Liver (tissue), 3 donors: ENCODE measurements around the gene CRIP1.

Source experiments
- FOXA1 ChIP-seq: IDR thresholded peaks from 2 replicates; pipeline ENCODE4 v1.6.1; 2016; ENCODE audit warnings: antibody characterized with exemption
- GABPA ChIP-seq, 2 donors: IDR thresholded peaks in 1 of 2; conservative IDR thresholded peaks in 1 of 2; 2 replicates each; pipeline ENCODE4 v1.6.1; 2016; ENCODE audit warnings: antibody characterized with exemption in 2 of 2, mild to moderate bottlenecking in 1 of 2, moderate library complexity in 1 of 2
- YY1 ChIP-seq: IDR thresholded peaks from 2 replicates; pipeline ENCODE4 v1.6.1; 2016; ENCODE audit warnings: antibody characterized with exemption, mild to moderate bottlenecking
- TF ChIP-seq, protein P1 (sequence below): fragments of 150-350 bp; IDR thresholded peaks from 2 replicates; pipeline ENCODE4 v1.5.1; 2017; ENCODE audit warnings: improper control_type of control experiment, low read depth, low read length; ENCODE audit not compliant: missing input control
- TF ChIP-seq, protein P2 (sequence below): IDR thresholded peaks from 2 replicates; pipeline ENCODE4 v1.6.1; 2016; ENCODE audit warnings: antibody characterized with exemption
- TF ChIP-seq, protein P3 (sequence below): IDR thresholded peaks from 2 replicates; pipeline ENCODE4 v1.6.1; 2016; ENCODE audit warnings: antibody characterized with exemption
- donor health status: healthy.
- donor health status: healthy.

DNA sequence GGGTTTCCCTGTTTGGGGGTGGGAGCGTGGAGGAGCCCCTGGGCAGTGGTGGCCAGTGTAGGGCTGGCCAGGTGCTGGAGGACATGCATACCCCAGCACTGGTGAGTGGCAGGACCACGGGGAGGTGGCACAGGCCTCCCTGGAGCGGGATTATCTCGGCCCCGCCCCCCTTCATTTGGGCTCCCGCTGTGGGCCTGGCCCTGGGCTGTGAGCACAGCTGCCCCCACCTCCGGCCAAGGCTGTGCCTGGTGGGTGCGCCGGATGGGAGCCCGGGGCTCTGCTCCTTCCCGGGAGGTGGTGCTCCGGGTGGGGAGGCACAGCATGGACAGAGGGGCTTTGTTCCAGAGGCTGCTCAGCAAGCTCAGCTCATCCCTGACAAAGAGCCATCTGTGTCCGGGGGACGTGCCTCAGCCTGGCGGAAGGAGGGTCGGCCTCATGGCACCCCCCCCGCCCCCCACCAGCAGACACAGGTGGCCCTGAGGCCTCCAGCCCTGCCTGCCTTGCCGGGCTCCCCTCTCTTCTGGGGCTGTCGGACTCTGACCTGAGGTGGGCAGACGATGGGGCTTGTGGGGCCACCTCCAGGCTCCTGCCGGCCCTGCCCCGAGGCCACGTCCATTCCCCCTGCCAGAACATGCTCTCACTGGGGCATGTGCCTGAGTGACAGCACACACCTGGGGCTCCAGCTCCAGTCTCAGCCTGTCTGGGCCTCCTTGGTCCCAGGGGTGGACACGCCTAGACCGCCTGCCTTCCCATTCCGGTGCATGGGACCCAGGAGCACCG lies 12.8 kb downstream of the CRIP1 start:
- TF ChIP-seq, protein P1, sequence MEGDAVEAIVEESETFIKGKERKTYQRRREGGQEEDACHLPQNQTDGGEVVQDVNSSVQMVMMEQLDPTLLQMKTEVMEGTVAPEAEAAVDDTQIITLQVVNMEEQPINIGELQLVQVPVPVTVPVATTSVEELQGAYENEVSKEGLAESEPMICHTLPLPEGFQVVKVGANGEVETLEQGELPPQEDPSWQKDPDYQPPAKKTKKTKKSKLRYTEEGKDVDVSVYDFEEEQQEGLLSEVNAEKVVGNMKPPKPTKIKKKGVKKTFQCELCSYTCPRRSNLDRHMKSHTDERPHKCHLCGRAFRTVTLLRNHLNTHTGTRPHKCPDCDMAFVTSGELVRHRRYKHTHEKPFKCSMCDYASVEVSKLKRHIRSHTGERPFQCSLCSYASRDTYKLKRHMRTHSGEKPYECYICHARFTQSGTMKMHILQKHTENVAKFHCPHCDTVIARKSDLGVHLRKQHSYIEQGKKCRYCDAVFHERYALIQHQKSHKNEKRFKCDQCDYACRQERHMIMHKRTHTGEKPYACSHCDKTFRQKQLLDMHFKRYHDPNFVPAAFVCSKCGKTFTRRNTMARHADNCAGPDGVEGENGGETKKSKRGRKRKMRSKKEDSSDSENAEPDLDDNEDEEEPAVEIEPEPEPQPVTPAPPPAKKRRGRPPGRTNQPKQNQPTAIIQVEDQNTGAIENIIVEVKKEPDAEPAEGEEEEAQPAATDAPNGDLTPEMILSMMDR = no peak
- TF ChIP-seq GABPA (IDR thresholded peaks at IDR 0.05 in 1 of 2, conservative IDR thresholded peaks at IDR 0.05 in 1 of 2) (no peak), YY1 (no peak), FOXA1 (no peak)
- TF ChIP-seq, protein P2, sequence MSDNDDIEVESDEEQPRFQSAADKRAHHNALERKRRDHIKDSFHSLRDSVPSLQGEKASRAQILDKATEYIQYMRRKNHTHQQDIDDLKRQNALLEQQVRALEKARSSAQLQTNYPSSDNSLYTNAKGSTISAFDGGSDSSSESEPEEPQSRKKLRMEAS = no peak
- TF ChIP-seq, protein P3, sequence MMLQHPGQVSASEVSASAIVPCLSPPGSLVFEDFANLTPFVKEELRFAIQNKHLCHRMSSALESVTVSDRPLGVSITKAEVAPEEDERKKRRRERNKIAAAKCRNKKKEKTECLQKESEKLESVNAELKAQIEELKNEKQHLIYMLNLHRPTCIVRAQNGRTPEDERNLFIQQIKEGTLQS = no peak
